IPS-18c (cell line): Measurements from ENCODE around the gene RSPH3.
"Not testable (repeated sequence)": the region's sequence is repeated elsewhere in the genome, so short reads cannot be mapped to it uniquely, and the experiment has no call there.

ENCODE experiments used
- H3K4me3 ChIP-seq: 2 replicates; pipeline ENCODE4 v1.7.0; 2013; ENCODE audit warnings: low read depth, mild to moderate bottlenecking, low read length, moderate library complexity; ENCODE audit not compliant: insufficient read depth
- H3K9me3 ChIP-seq: one replicate; pipeline ENCODE4 v1.6.1; 2013; ENCODE audit warnings: mild to moderate bottlenecking, low read length, moderate library complexity; ENCODE audit not compliant: control insufficient read depth, insufficient read depth

The RSPH3 gene

DNA sequence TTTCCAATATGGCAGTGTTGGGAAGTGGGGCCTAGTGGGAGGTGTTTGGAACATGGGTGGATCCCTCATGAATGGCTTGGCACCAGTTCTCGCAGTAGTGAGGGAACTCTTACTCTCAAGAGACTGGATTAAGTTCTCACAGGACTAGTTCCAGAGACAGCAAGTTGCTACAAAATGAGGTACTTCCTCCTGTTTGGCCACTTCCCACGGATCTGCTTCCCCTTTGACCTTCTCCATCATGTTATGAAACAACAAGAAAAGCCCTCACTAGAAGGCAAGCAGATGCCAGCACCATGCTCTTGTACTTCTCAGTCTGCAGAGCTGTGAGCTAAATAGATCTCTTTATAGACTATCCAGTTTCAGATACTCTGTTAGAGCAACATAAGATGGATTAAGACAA, 3.1 kb downstream of the RSPH3 start:
- H3K4me3 ChIP-seq = no peak overlapping the region

GRCh38 chr6:158993639-158994038, 6.4 kb downstream of the RSPH3 start:
- Histone ChIP-seq H3K4me3 (no peak overlapping the region), H3K9me3 (no peaks in the 10 kb centered on the region)

More for the DNA sequence above, 3.1 kb downstream of the RSPH3 start:
- H3K9me3 ChIP-seq = no peaks in the 10 kb centered on the region

- Histone ChIP-seq H3K9me3 (no peaks in the 10 kb centered on the region), H3K4me3 (no peak overlapping the region)
These were observed 8.8 kb downstream of the RSPH3 start for GRCh38 chr6:158991017-158991723.

DNA sequence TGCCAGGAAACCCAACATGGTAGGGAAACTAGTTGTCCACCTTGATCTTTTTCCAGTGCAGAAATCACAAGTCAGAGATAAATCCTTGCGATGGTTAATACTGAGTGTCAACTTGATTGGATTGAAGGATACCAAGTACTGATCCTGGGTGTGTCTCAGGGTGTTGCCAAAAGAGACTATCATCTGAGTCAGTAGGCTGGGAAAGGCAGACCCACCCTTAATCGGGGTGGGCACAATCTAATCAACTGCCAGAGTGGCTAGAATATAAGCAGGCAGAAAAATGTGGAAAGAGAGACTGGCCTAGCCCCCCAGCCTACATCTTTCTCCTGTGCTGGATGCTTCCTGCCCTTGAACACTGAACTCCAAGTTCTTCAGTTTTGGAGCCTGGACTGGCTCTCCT, 10.3 kb downstream of the RSPH3 start:
- not testable (repeated sequence) for H3K4me3 ChIP-seq, H3K9me3 ChIP-seq

- Histone ChIP-seq H3K4me3 (no peak overlapping the region), H3K9me3 (no peaks in the 10 kb centered on the region)
These were observed 11.5 kb downstream of the RSPH3 start for GRCh38 chr6:158988477-158988876.

DNA sequence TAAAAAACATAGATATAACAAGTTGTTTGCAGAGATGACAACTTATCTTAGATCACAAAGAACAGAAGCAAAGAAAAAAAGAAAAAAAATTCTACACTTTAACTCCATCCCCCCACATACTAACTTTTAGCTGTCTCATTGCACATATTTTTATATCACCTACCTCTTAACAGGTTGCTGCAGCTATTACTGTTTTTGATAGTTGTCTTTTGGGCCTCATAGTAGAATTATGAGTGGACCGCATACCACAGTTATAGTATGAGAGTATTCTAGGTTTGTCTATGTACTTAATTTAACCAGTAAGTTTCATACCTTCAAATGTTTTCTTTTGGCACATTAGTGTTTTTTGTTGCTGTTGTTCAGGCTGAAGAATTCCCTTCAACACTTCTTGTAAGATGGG, 12.3 kb downstream of the RSPH3 start:
- Histone ChIP-seq H3K9me3 (no peaks in the 10 kb centered on the region), H3K4me3 (no peak overlapping the region)

DNA sequence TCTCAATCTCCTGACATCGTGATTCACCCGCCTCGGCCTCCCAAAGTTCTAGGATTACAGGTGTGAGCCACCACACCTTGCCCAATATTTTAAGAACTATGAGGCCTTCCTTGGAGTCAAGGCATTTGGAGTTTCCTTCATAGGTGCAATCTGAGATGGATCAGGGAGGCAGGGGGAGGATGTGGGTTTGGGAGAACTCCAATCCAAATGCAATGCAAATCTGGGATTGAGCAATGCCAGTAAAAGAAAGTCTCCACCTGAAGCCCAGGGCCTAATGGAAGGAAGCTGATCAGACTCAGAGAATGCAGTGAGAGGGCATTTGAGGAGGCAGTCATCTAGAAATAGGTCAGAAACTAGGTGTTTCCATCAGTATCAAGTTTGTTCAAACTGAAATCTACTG, 21.2 kb downstream of the RSPH3 start:
- H3K9me3 ChIP-seq = no peaks in the 10 kb centered on the region
- no peak overlapping the region for H3K4me3 ChIP-seq

DNA sequence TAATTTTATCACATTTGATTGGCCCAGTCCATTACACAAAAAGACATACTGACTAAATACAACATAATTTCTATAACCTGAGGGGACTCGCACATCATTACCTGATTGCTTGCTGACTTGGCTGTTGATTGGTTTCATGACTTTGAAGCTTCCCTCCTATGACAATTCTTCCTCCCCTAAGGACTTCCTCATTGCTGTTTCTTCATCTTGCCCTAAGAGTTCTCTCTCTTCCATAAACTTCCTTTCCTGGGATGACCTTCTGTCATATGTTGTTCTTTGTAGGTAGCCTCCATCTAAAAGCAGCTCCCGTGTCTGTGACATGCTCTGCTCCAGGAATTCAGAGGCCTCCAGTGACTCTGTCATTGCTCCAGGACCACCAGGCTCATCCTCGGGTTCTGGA, 22.6 kb downstream of the RSPH3 start:
- Histone ChIP-seq H3K4me3 (no peak overlapping the region), H3K9me3 (no peaks in the 10 kb centered on the region)

DNA sequence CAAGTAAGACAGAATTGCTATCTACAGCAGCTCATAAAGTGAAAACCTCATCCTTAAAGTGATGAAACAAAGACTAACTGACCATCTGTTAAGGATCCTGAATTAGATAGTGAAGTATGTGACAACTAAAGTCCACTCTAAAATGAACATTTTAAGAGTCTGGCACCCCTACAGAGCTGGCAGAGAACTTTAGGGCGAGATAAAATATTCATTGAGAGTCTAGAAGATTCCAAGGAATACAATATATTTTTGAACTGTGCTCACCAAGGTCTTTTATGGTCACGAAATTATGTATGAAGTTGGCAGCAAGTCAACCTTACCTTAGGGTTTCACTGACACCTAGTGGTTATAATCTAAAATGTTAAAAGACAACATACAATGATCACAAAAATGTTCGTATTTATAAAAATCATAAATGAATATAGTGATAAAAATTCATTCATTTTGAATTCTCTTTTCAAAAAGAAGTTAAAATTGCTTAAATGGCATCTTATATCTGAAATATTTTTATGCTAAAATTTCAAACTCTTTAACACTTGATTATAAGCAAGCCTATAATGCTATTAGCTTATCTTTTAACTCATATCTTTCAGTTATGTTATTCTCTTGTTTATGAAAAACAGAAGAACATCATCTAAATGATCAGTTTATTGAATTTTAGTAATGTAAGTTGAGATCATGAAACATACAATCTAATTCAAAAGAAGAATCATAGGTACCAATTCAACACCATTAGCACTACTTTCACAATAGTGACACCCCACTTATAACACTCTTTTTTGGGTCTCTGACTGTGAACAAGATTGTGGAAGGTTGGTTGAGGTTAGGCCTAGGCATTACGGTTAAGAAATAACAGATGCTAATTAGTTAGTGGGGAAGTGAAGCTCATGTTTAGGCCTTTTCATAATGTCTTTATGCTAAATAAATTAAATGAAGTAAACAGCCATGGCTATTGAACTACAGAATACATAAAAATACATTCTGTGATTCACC, 27.5 kb downstream of the RSPH3 start:
- H3K9me3 ChIP-seq = no peaks in the 10 kb centered on the region
- no peak overlapping the region for H3K4me3 ChIP-seq

- Histone ChIP-seq H3K4me3 (no peak overlapping the region), H3K9me3 (no peaks in the 10 kb centered on the region)
These were observed 29.2 kb downstream of the RSPH3 start for GRCh38 chr6:158970640-158971275.

DNA sequence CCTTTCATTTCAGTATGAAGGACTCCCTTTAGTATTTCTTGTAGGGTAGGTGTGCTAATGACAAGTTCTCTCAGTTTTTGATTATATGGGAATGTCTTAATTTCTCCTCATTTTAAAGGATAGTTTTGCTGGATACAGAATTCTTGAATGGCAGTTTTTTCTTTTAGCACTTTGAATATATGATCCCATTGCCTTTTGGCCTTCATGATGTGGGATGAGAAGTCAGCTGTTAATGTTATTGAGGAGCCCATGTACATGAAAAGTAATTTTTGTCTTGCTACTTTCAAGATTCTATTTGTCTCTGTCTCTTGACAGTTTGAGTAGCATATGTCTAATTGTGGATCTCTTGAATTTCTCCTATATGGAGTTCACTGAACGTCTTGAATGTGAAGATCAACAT, 30.9 kb downstream of the RSPH3 start:
- Histone ChIP-seq H3K4me3 (no peak overlapping the region), H3K9me3 (no peaks in the 10 kb centered on the region)

- Histone ChIP-seq H3K4me3 (no peak overlapping the region), H3K9me3 (no peaks in the 10 kb centered on the region)
These were observed 36.8 kb downstream of the RSPH3 start for GRCh38 chr6:158963020-158963808.

DNA sequence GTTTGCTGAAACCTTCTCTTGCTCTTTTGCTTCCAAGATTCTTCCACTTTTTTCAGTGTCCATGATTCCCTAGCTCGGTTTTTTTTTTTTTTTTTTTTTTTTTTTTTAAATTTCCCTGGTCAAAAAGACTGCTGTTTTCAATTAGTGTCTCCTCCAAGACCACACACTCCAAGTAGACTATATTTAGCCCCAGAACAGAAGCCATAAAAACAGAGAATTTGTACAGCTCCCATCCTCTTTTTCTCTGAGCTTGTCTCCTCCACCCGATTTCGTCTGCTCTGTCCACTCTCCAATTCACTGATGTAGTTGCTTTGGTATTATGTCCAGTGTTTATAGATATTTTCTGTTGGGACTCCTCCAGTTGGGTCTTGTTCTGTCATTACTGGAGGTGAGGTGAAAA, 37.6 kb downstream of the RSPH3 start:
- Histone ChIP-seq H3K9me3 (no peaks in the 10 kb centered on the region), H3K4me3 (no peak overlapping the region)

DNA sequence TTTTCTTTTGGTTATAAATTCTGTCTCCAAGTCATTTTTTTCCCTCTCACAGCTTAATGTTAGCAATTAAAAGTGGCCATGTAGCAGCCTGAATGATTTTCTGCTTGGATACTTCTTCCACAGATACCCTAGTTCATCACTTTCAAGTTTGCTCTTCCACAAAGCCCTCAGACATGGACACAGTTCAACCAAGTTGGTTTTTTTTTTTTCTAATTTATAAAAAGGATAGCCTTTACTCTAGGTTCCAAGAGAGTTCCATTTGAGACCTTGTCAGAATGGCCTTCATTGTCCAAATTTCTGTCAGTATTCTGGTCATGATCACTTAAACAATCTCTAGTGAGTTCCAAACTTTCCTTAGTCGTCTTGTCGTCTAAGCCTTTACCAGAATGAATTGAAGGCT, 40.0 kb downstream of the RSPH3 start:
- no peak overlapping the region for H3K4me3 ChIP-seq

DNA sequence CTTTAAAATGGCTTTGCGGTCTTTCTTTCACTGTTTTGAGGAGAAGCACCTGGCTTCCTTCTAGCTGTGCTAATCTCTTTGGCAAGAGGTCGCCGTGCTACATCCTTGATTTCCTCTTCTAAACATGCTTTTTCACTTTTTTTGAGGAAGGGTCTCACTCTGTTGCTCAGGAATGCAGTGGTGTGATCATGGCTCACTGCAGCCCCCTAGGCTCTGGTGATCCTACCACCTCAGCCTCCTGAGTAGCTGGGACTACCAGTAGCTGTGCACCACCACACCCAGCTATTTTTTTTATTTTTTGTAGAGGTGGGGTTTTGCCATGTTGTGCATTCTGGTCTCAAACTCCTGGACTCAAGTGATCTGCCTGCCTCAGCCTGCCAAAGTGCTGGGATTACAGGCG, 40.5 kb downstream of the RSPH3 start:
- Histone ChIP-seq H3K4me3 (no peak overlapping the region), H3K9me3 (no peaks in the 10 kb centered on the region)

More for the DNA sequence above, 40.0 kb downstream of the RSPH3 start:
- no peaks in the 10 kb centered on the region for H3K9me3 ChIP-seq

DNA sequence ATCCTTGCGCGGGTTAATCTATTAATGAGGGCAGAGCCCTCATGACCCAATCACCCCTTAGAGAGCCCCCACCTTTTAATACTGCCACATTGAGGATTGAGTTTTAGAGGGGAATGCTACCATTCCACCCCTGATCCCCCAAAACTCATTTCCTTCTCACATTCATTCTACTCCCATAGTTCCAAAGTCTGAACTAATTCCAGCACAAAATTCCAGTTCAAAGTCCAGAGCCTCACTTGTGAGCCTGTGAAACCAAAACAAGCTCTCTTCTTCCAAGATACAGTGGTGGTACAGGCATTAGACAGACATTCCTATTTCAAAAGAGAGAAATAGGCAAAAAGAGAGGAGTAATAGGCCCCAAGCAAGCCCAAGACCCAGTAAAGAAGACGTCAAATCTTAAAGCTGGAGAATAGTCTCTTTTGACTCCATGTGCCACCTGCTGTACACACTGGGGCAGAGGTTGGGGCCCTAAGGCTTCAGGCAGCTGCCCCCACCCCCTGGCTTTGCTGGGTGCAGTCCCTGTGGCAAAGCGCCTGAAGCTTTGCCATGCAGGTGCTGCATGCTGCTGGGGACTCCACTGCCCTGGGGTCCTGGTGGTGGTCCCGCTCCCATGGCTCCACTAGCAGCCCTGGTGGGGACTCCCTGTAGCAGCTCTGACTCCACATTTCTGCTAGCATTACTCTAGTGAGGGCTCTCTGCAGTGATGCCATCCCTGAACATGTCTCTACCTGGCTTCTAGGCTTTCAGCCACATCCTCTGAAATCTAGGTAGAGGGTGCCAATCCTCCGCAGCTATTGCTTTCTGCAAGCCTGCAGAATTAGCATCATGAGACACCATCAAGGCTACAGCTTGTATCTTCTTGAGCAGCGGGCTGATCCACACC, 41.3 kb downstream of the RSPH3 start:
- Histone ChIP-seq H3K4me3 (no peak overlapping the region), H3K9me3 (no peaks in the 10 kb centered on the region)
